CD4-positive, alpha-beta T cell treated with Interleukin-2 at 100 ng/mL for 4 hours (primary cell): ENCODE measurements around the gene GPALPP1.
"Not testable (repeated sequence)": the region's sequence is repeated elsewhere in the genome, so short reads cannot be mapped to it uniquely, and the experiment has no call there.

Experiments
- DNase-seq: peaks from one replicate; pipeline ENCODE4 v3.0.0-alpha.2; 2020; ENCODE audit warnings: low spot score

The GPALPP1 gene

DNA sequence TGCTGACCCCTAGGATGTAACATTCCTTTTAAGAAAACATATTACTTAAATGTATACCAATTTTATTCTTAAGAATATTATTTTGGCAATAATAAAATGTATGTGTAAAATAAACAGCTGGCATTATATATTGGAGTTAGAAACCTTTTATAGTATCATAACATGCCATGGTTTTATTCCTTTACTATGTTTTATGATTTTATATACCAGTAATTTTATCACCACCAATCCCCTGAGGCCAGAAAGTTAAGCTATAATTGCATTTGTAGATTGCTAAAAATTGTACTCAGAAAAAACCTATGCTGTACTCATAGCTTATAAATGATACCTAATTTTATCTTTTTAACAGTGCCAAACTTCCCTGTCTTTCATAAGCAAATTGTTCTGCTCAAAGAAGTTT lies 17.9 kb downstream of the GPALPP1 start:
- no peak for DNase-seq

DNA sequence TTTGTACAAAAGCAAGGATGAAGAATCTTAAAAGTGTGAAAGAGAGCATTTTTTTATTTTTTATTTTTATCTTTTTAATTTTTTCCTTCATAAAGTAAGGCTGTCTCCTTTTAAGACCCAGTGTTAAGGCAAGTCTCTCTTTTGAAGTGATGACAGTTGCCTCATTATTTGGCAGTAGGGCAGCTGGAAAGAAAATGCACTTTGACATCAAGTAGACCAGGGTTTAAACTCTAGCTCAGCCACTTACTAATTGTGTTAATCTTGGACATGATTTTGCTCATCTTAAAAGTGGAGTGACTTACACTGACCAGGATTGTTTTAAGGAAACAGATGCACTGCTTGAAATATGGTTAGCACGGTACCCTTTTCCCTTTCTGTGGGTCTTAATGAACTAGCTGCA lies 18.5 kb downstream of the GPALPP1 start:
- no peak for DNase-seq

DNA sequence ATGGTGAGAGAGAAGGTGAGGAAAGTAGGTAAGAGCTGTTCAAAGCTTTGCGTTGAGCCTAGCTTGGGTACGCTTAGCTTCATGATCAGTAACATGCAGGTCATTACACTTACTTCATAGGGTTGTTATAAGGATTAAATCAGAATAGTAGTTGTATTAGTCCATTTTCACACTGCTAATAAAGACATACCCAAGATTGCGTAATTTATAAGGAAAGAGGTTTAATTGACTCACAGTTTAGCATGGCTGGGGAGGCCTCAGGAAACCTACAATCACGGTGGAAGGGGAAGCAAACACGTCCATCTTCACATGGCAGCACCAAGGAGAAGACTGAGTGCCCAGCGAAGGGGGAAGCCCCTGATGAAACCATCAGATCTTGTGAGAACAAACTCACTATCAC lies 21.9 kb downstream of the GPALPP1 start:
- no peak for DNase-seq

DNA sequence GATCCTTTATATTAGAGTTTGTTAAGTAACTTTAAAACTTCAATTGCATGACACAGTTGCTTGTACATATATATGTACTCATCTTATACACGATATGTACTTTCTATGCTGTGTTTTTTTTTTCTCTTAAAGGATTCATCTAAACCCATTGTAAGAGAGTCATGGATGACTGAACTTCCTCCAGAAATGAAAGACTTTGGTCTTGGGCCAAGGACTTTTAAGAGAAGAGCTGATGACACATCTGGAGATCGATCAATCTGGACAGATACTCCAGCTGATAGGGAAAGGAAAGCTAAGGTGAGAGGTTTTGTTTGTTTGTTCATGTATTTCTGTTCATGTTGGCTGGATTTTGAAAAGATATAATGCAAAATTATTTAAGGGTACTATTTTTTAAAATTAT lies 26.0 kb downstream of the GPALPP1 start:
- DNase-seq, result no peak

DNA sequence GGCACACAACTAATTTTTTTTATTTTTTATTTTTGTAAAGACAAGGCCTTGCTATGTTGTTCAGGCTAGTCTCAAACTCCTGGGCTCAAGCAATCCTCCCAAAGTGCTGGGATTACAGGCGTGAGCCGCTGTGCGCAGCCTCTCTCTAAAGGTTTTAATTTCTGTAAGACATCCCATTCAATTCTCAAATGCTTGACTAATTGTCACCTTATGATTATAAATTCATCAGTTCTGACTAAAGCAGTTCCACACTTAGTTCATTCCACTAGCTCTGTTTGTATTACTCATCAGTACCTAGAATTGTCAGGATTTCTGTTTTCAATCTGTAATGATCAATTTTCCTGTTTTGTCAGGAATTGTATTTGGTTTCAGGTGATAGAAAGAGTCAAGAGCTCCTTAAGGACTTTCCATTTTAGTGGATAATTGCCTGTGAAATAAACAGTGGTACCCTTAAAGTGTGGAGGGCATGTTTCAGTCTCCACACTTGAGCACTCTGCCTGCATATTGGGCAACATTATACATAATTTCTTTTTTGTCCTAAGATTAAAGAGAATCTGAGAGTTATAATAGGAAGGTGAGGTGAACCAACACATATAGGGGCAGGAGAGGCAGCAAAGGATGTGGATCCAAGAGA lies 27.6 kb downstream of the GPALPP1 start:
- no peak for DNase-seq

DNA sequence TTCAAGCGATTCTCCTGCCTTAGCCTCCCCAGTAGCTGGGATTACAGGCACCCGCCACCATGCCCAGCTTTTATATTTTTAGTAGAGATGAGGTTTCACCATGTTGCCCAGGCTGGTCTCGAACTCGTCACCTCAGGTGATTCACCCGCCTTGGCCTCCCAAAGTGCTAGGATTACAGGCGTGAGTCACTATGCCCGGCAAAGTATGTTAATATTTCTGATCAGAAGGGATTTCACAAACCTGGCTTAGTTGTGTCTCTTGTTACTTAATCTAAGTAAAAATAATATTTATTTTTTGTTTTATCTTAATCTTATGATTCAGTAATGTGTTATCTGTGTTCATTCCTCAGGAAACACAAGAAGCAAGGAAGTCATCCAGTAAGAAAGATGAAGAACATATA lies 30.6 kb downstream of the GPALPP1 start:
- not testable (repeated sequence) for DNase-seq

DNA sequence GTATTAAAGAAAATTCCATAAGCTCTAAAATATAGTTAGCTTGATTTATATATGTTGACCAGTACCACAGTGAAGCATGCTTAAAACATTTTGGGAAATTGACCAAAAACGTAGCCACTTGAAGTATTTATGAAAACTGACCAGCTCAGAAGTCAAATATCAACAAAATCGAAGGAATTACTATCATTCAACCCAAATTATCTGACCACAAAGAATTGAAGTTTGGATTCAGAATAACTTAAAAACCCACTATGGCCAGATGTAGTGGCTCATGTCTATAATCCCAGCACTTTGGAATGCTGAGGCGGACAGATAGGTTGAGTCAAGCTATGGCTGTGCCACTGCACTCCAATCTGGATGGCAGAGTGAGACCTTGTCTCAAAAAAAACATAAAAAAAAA lies 31.9 kb downstream of the GPALPP1 start:
- DNase-seq, result no peak

DNA sequence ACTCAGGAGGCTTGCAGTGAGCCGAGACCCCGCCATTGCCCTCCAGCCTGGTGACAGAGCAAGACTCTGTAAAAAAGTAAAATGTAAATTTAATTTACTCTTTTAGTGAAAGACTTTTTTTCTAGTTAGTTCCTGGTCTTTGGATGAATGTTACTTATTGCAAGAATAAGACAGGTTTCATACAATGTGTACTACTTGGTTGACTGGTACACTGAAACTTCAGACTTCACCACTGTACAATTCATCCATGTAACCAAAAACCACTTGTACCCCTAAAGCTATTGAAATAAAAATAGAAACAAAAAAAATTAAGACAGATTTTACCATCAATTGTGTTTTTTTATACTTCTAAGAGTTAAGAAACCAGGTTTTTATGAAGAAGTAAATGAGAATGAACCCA lies 35.5 kb downstream of the GPALPP1 start:
- no peak for DNase-seq

DNA sequence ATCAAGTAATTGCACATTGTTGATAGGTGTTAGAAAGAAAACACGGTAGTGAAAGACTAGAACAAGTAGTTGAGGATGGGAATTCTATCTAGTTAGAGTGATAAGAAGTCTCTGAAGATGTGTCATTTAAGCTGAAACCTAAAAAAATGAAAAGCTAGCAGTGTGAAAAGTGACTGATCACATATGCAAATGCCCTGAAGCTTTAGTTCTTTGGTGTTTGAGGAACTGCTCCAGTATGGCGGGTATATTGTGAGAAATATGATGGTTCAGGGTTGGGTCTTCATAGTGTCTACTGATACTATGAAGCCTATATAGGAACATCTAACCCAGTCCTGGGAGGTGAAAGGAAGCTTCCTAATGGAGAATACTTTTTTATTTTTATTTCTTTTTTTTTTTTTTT lies 45.0 kb downstream of the GPALPP1 start:
- no peak for DNase-seq

DNA sequence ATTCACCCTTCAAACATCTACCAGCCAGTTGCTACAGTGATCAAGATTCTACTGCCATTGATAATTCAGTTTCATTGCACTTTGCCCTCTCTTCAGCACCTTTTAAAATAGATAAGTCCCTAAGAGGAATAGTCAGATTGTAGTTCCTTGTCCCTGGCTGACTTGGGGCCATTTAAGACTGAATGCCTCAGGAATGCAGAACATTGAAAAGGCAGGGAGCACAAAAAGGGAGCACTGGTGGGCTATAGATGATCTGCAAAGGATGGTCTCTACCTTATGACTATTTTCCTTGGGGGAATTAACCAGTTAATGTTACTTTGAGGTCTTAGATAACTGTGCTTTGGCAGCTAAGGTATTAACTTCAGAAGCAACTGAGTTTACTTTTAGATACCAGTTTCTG lies 46.9 kb downstream of the GPALPP1 start:
- no peak for DNase-seq

DNA sequence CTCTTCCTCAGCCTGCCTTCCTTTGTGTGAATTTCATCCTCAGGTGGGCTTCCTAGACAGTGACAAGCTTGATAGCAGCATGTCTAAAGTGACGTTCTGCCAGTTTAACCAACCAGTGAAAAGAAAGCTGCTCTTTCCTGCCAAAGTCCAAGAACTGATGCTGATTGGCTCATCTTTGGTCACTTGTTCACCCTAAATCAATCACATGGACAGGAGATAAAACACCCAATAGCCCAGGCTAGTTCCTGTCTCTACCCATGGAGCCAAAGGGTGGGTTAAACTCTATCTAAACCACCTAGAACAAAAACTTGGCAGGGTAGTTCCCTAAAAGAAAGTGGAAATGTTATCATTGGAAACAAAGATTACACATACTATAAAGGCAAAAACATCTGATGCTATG lies 50.8 kb downstream of the GPALPP1 start:
- no peak for DNase-seq

DNA sequence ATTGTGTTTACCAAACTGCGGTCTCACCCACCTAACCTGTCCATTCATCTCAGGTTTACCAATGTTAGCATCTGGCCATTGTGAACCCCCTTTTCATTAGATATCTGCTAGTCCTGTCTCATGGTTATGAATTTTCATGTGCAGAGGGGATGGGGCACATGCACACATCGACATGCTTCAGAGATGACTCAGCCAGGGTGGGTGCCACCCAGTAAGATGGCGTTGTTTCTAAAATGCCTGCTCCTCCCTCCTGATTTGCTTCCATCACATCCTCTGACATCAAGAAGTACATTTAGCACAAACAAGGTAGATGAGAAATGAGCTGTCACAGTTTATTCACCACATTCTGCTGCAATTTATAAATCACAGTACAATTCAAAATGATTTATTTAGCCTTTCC lies 51.3 kb downstream of the GPALPP1 start:
- no peak for DNase-seq

DNA sequence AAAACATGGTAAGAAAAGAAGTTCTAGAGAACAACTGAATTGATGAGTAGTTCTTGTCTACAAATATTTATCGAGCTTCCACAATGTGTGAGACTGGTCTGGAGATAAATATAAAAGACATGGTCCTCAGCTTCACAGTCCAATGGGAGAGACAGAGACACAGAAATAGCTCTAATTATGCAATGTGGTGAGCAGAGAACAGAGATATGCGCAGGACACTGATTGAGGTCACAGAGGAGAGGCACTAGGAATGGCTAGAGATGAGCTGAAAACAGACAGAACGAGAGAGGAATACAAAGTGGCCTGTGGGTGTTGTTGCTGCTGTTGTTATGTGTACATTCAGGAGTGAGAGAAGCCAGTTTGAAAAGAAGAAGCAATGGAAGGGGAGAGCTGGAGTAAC lies 53.2 kb downstream of the GPALPP1 start:
- no peak for DNase-seq

DNA sequence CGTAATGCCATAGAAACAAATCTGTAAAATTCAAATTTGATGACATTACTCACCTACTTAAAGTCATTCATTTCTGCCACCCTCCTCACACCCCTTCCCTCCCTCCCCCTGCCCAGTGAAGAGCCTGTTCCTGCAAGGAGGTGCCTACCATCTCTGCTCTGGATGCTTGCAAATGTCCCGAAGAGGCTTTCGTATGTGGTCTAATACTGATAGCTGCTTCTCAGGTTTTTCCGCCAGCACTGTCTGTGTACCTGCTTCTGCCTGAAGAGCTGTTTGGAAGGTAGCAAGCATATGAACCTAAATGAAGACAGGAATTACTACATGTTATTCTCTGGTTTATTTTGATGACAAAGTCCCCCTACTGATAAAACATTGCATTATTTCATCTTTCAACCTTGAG lies 57.1 kb downstream of the GPALPP1 start:
- no peak for DNase-seq

DNA sequence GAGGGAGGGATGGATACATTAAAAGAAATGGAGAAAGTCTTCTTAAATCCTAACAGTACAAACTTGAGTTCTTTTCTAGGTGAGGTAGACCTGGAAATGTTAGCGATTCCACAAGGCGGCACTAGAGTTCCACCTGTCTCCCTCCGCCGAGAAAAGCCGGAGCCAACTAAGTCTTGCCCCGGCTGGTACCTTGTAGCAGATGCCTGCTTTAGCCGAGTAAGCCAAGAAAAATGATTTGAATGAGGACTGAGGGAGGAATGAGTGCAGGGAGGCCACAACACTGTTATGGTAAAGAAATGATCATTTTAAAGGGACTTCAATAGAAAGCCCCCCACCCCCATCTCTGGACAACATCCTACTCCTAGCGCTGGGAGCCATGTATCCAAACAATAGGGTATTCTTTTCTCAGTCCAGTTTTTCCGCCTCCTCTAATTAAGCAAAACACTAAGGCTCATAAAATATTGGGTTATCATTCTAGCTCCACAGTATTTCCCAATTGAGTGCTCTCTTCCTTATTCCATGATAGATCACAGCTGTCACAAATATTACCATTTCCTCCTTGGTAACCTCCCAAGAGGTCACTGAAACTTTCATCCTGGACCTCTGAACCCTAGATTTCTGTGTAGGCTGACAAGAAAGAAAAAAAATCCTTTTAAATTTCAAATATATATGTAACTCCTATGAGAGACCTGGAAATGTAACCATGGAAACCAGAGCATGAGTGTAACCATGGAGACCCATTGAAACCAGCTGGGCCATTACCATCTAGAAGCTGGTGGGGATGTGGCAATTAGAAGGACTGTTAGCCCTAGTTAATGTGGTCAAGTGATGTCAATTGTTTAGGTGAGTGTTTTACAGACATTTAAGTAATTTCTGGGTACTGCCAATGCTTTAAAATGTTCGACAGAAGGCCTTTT lies 58.3 kb downstream of the GPALPP1 start:
- peak; percentile 81 for DNase-seq

DNA sequence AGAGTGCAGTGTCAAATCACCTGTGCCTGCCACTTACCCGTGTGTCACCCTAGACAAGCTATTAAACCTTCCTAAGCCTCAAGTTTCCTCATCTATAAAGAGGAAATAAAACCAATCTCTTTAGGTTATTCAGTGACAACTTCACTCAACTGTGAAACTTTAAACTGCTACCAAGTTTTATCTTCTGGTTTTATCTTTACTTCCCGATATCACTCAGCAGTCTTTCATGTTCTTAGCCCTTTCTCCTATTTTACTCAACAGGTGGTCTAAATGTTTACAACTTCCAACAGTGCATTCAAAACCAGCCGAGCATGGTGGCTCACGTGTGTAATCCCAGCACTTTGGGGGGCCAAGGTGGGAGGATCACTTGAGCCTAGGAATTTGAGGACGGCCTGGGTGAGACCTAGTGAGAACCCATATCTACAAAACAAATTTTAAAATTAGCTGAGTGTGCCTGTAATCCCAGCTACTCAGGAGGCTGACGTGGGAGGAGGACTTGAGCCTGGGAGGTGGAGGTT lies 59.6 kb downstream of the GPALPP1 start:
- no peak for DNase-seq

DNA sequence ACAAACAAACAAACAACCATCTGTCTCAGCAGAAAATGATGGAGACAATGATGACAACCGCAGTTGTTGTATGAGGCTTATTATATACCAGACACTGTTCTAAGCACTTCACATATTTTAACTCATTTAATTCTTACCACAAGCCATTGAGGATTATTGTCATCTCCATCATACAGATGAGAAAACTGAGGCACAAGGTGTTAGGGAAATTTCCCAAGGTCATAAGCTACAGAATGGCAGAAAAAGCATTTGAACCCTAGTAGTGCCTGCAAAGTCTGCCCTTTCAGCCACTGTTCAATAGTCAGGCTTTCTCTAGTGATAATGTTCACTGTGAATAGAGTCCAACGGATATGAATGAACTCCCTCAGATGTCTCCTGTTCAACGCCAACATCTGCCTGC lies 60.1 kb downstream of the GPALPP1 start:
- DNase-seq, result no peak

DNA sequence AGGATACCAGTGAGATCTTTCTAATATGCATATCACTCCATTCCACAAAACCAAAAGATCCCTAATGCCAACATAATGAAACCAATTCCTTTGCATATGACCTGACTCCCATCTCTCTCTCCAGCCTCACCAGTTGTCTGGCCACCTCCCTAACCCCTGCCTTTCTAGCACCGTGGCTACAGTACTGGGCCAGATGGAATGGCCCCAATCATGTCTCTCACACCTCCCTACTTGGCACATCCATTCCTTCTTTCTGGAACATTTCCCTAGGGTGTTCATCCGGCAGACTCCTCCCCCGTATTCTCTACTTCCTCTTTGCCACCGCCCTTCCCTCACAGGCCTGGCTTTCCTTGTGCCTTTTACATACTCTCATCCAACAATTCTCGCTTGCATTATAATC lies 62.0 kb downstream of the GPALPP1 start:
- no peak for DNase-seq

DNA sequence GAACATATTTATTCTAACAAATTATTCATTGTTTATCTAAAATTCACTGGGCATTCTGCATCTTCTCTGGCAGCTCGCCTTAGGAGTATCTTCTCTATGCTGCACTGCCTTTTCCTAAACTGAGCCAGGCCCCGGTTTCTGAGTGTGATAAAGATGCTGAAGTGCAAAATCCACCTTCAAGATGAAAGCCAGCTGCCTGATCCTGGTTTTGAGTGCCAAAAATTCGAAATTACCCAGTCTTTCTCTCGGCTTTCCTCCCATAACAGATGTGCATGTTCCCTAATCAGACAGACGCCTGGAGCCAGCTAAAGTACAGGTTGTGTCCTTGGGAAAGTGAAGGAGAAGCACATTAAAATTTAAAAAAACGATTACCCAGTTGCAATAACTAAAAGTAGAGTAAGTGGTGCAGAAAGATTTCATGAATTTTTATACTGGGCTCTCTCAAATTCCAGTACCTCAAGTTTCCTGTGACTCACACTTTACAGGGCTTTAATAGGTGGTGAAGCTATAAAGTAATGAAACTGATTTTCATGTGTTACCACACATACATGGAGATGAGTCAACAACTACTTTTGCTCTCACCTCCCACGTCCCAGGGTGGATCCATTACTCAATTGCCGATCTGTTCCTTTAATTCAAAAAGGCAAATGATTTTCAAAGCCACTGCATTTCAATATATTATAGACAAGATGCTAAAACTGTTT lies 66.0 kb downstream of the GPALPP1 start:
- DNase-seq, result peak; percentile 5

DNA sequence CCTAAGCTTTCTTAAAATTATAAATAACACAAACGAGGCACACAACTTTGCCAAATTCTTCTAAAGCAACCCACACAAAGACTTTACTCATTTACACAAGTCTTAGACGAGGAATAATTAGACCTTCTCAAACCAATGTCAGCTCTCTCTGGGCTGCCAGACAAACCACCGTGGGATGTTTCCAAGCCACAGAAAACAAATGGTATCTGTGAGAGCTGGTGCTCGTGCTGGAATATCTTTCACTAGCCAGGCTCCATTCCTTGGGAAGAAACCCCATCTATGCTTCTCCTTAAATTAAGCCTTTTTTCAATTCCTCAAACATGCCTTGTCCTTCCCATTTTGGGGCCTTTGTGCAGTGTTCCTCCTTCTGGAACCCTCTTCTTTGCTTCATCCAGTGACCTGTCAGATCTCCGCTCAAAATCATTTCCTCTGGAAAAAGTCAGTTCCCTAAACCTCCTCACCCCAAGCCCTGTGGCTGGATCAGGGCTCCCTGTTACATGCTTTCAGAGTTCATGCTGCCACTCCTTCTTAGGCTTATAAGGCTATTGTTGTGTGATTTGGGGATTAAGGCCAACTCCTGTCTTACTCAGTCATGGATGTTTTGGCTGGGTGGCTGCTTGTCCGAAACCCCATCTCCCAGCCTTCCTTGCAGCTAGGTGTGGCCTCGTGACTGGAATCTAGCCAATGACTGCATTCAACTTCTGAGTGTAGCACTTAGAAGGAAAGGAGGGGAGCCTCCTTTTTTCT lies 66.7 kb downstream of the GPALPP1 start:
- DNase-seq, result no peak

DNA sequence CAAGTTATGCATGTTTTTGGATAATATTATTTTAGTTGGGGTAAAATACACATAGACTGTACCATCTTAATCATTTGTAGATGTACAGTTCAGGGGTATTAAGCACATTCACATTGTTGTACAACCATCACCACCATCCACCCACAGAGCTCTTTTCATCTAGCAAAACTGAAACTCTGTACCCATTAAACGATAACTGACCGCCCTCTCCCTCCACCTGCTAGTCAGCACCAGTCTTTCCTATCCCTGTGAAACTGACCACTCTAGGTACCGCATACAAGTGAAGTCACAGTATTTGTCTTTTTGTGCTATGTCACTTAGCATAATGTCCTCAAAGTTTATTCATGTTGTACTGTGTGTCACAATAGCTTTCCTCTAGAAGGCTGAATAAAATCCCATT lies 70.7 kb downstream of the GPALPP1 start:
- DNase-seq, result no peak

DNA sequence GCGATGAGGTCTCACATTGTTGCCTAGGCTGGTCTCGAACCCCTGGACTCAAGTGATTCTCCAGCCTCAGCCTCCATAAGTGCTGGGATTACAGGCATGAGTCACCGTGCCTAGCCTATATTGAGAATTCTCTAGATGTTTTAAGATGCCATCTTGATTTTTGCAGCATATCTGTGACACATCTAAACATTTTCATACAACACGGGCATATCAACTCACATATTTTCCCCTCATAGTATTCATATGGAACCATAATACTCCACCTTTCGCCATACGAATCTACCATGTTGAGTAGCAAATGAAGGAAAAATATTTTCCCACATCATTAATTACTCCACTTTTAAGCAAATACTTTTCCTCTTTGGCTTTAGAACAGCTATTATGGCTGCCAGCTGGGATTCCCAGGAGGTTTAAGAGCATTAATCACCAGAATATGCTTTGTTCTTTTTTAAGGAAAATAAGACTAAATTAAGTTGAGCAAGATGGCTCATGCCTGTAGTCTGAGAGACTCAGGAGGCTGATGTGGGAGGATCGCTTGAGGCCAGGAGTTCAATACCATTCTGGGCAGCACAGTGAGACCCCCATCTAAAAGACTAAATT lies 74.0 kb downstream of the GPALPP1 start:
- DNase-seq, result no peak
